Measurements from ENCODE around the gene HTR7.

DNA sequence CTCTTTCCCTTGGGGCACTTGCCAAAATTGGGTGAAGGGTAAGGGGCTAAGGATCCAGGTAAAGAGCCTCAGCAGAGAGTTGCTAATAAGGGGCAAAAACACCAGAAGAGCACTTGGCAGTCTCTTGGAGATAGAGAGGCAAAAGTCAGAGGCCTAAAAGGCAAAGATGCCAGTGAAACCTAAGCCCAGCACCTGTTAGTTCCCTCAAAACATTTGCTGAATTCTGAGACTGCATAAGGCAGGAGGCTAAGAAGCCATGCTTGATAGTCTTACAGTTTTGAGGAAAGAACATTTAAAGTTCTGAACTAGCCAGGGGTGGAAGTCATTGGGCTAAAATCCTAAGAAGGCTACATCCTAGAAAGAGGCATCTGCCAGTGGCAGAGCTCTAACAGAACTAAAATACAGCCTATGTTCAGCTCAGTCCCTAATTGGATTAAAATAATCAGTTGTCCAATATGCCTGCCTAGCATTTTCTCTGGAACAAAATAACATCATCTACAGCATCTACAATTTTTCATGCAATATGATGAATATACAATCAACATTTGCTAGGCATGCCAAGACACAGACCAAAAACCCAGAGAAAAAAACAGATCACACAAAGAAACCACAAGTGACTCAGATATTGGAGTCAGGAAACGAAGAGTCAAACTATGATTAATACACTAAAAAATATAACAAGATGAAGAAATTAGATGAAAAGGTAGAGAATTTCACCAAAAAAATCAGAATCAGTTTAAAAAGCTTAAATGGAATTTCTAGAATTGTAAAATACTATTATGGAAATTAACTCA is 7.7 kb downstream of the HTR7 start:
- TF ChIP-seq EZH2 (IDR thresholded peaks at IDR 0.05) (no peak), POLR2AphosphoS5 (IDR thresholded peaks at IDR 0.05; ENCODE audit: borderline replicate concordance, low read depth, low read length) (no peak)

Measured in SK-N-MC (cell line).